GM18907 (cell line): ENCODE results near the gene ICAM3.
A peak's percentile ranks its signal among the peaks of the same experiment; 100 is the strongest.

Experiments
- ATAC-seq: cut with Tn5 transposase; IDR thresholded peaks from one replicate; pipeline ENCODE4 v1.9.1; 2021; ENCODE audit warnings: mild to moderate bottlenecking, moderate library complexity; ENCODE audit not compliant: unreplicated experiment

The ICAM3 gene

GRCh38 chr19:10292206-10292788 lies 47.1 kb downstream of the ICAM3 start:
- ATAC-seq: peak; percentile 47

GRCh38 chr19:10291554-10292205 lies 47.7 kb downstream of the ICAM3 start:
- no peak for ATAC-seq

- ATAC-seq: no peak
These were observed 48.4 kb downstream of the ICAM3 start for GRCh38 chr19:10290876-10291553.

- no peak for ATAC-seq
These were observed 49.0 kb downstream of the ICAM3 start for GRCh38 chr19:10290357-10290875.

- ATAC-seq: no peak
These were observed 49.5 kb downstream of the ICAM3 start, which contains the start of gene ICAM5 for GRCh38 chr19:10289836-10290356. ICAM5 (plus strand) TSS chr19:10289952; CDS start chr19:10290044, 92 bp downstream.

- ATAC-seq: no peak
These were observed 50.1 kb downstream of the ICAM3 start for GRCh38 chr19:10289167-10289835.

- no peak for ATAC-seq
These were observed 50.7 kb downstream of the ICAM3 start for GRCh38 chr19:10288662-10289166.

- no peak for ATAC-seq
These were observed 52.4 kb downstream of the ICAM3 start, which contains the start of gene ICAM4 for GRCh38 chr19:10286803-10287737. ICAM4 (plus strand) TSS chr19:10286955; CDS start chr19:10287013, 58 bp downstream.

GRCh38 chr19:10285393-10285792 lies 54.0 kb downstream of the ICAM3 start:
- ATAC-seq: no peak

- ATAC-seq: no peak
These were observed 54.5 kb downstream of the ICAM3 start for GRCh38 chr19:10284960-10285278.

- ATAC-seq: no peak
These were observed 55.1 kb downstream of the ICAM3 start for GRCh38 chr19:10284065-10284959.
